MCF 10A (cell line): ENCODE results near the gene DNASE2. TPM values are rescaled to one million over a fixed set of nuclear protein-coding genes. Genes with fewer than 3 reads are reported as not detected.

Experiments used
- BruUV-seq: library from RNA; stranded (reverse); fragments of 400-500 nt; replicated peaks from 2 replicates; lab custom pipeline; 2021; lab: Mats Ljungman, UMichigan
- CTCF ChIA-PET: fragments of 300-600 bp; sonication (Branson Sonifier 250); formaldehyde crosslinking; extraction: SDS; loops from one replicate; lab custom pipeline; 2021; ENCODE audit warnings: antibody characterized with exemption, inconsistent platforms; lab: Yijun Ruan, JAX
- POLR2A ChIA-PET: fragments of 300-600, 350-650 bp; sonication (Branson Sonifier 250); formaldehyde crosslinking; extraction: SDS; loops from one replicate; lab custom pipeline; 2020; ENCODE audit warnings: antibody characterized with exemption, inconsistent platforms; lab: Yijun Ruan, JAX
- DNase-seq: peaks from one replicate; pipeline ENCODE4 v3.0.0-alpha.2; 2018; ENCODE audit not compliant: unreplicated experiment
- H3K27ac Mint-ChIP-seq: one replicate; pipeline ENCODE4 v1.8.0; 2022; ENCODE audit warnings: mild to moderate bottlenecking, low read depth, mixed read lengths; ENCODE audit not compliant: unreplicated experiment
- H3K27me3 Mint-ChIP-seq: one replicate; pipeline ENCODE4 v1.8.0; 2022; ENCODE audit warnings: mixed read lengths; ENCODE audit not compliant: insufficient read depth, unreplicated experiment
- H3K36me3 Mint-ChIP-seq: one replicate; pipeline ENCODE4 v1.8.0; 2022; ENCODE audit warnings: mild to moderate bottlenecking, moderate library complexity, mixed read lengths; ENCODE audit not compliant: insufficient read depth, unreplicated experiment
- H3K4me1 Mint-ChIP-seq: one replicate; pipeline ENCODE4 v1.8.0; 2022; ENCODE audit warnings: mixed read lengths; ENCODE audit not compliant: insufficient read depth, unreplicated experiment
- H3K4me3 Mint-ChIP-seq: one replicate; pipeline ENCODE4 v1.8.0; 2022; ENCODE audit warnings: mild to moderate bottlenecking, moderate library complexity, mixed read lengths; ENCODE audit not compliant: unreplicated experiment
- H3K9me3 Mint-ChIP-seq: one replicate; pipeline ENCODE4 v1.8.0; 2022; ENCODE audit warnings: mixed read lengths; ENCODE audit not compliant: unreplicated experiment
- intact Hi-C: fragments of 100-400 bp; cut with micrococcal nuclease; formaldehyde crosslinking; loops from 2 replicates; pipeline ENCODE4 v1.14.1; 2022
- total RNA-seq: library from RNA; stranded (reverse); gene quantifications from 2 replicates; pipeline ENCODE4 v1.2.3, GENCODE V29; 2022
- TF ChIP-seq, protein P1 (sequence below): fragments of 200-600 bp; IDR thresholded peaks from one replicate; pipeline ENCODE4 v1.8.0; 2022; ENCODE audit warnings: antibody characterized with exemption, mild to moderate bottlenecking; ENCODE audit not compliant: unreplicated experiment

DNASE2 gene
- total RNA-seq, 1 experiment from 2014 or later, result 26.7 TPM

DNA sequence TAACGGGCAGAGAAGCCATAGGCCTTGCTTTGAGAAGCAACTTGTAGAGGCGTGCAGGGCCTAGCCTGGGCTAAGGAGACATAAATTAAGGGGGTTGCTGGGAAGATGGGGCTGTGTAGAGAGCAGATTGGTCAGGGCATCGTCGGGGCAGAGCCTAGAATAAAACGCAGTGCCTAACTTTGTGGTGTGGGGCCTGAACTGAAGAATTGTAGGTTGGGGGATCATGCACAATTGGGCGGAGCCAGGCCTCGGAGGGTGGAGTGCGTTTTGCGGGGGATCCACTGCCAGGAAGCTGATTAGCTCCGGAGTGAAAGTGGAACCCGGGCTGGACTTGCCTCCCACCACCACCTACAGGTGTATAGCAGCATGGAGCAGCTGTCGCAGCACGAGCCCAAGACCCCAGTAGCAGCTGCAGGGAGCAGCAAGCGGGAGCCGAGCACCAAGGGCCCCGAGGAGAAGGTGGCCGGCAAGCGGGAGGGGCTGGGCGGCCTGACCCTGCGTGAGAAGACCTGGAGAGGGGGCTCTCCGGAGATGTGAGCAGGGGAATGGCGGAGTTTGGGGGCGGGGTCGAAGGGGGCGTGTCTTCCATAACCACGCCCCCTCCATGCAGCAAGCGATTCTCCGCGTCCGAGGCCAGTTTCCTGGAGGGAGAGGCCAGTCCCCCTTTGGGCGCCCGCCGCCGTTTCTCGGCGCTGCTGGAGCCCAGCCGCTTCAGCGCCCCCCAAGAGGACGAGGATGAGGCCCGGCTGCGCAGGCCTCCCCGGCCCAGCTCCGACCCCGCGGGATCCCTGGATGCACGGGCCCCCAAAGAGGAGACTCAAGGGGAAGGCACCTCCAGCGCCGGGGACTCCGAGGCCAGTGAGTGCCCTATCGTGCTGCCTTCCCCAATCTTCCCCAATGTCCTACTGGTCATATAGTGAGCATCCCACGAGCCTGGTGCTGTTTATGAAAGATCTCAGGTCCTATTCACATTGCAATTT, 13.8 kb downstream of the DNASE2 start:
- POLR2A ChIA-PET, result no interaction called here
- Mint-ChIP-seq H3K36me3 (no peaks in the 10 kb centered on the region), H3K4me1 (no peaks in the 10 kb centered on the region), H3K9me3 (peaks cover 2% of the 10 kb centered on the region), H3K4me3 (no peak overlapping the region), H3K27me3 (no peaks in the 10 kb centered on the region), H3K27ac (no peak overlapping the region)
- peak; percentile 19 for DNase-seq
- intact Hi-C loops, result no loop called here
- BruUV-seq, result no TSS peak
- CTCF ChIA-PET, result no interaction called here
- TF ChIP-seq, protein P1, sequence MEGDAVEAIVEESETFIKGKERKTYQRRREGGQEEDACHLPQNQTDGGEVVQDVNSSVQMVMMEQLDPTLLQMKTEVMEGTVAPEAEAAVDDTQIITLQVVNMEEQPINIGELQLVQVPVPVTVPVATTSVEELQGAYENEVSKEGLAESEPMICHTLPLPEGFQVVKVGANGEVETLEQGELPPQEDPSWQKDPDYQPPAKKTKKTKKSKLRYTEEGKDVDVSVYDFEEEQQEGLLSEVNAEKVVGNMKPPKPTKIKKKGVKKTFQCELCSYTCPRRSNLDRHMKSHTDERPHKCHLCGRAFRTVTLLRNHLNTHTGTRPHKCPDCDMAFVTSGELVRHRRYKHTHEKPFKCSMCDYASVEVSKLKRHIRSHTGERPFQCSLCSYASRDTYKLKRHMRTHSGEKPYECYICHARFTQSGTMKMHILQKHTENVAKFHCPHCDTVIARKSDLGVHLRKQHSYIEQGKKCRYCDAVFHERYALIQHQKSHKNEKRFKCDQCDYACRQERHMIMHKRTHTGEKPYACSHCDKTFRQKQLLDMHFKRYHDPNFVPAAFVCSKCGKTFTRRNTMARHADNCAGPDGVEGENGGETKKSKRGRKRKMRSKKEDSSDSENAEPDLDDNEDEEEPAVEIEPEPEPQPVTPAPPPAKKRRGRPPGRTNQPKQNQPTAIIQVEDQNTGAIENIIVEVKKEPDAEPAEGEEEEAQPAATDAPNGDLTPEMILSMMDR, result no peak

DNA sequence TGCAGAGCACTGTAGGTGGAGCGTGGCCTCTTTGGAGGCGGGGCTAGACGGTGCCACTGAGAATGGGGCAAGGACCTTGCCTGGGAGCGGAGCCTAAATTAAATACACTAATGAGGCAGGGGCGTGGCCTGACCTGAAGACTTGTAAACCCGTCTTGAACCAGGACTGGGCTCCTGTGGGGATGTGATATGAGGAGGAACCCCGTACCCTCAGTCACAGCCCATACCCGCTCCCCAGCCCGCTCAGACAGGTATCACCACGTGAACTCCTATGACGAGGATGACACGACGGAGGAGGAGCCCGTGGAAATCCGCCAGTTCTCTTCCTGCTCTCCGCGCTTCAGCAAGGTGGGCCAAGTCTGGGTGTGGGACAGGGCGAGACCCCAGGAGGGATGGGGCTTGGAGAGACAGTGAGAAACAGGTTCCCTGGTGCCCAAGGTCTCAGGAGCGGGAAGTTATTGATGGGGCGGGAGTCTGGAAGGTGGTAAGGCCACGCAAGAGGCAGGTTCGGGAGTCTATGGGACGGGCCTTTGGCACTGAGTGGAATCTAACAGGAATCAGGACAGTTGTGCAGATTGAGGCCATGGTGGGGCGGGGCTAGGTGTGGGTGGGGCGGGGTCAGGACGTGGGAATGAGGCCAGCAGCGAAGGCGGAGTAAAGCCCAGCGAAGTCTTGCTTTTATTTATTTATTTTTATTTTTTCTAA, 14.7 kb downstream of the DNASE2 start:
- BruUV-seq, result no TSS peak
- Mint-ChIP-seq H3K4me1 (no peaks in the 10 kb centered on the region), H3K36me3 (no peaks in the 10 kb centered on the region), H3K9me3 (no peaks in the 10 kb centered on the region), H3K27ac (no peak overlapping the region), H3K27me3 (no peaks in the 10 kb centered on the region), H3K4me3 (no peak overlapping the region)
- ChIA-PET POLR2A (no interaction called here), CTCF (interaction anchor here (2.5 kb wide), 1 partner anchor 190 kb away, joined by 11 read pairs; no protein-coding TSS in a partner anchor)
- DNase-seq, result no peak
- TF ChIP-seq, protein P1, result no peak
- intact Hi-C loops, result no loop called here

DNA sequence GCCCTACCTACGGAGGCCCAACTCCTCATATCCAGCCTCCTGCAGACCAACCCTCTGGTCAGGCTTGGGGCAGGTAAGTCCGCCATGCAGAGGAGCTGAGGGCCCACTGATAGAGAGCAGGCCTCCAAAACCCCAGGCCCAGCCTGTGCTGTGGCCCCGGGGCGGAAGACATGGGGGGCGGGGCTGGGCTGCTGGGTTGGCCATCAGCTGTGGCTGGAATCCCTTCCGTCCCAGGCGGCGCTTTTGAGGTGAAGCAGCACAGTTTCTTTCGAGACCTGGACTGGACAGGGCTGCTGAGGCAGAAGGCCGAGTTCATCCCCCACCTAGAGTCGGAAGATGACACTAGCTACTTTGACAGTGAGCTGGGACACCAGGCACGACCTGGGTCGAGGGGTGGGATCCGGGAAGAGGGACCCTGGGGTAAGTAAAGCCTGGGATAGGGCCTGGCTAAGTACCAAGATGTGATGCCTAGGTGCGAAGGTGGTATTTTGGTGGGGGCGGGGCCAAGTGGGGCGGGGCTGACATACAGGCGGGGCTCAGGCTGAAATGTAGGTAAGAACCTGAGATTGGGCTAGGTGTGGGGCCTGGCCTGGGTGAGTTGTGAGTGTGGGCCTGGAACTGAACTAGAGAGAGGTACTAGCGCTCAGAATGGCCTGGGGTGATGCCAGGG, 15.4 kb downstream of the DNASE2 start:
- no peak overlapping the region for H3K27ac Mint-ChIP-seq
- no peak overlapping the region for H3K4me3 Mint-ChIP-seq
- intact Hi-C loops, result no loop called here
- POLR2A ChIA-PET, result no interaction called here
- no peaks in the 10 kb centered on the region for H3K36me3 Mint-ChIP-seq
- H3K9me3 Mint-ChIP-seq, result no peaks in the 10 kb centered on the region
- no TSS peak for BruUV-seq
- no peaks in the 10 kb centered on the region for H3K27me3 Mint-ChIP-seq
- DNase-seq, result no peak
- CTCF ChIA-PET, result interaction anchor here (0.6 to 4.4 kb wide), 4 partner anchors 18 to 942 kb away, joined by 3 to 33 read pairs (median 10); no protein-coding TSS in a partner anchor
- no peaks in the 10 kb centered on the region for H3K4me1 Mint-ChIP-seq
- TF ChIP-seq, protein P1, result no peak
